Pulmonary artery endothelial cell (primary cell): ENCODE measurements around the gene ZNF595. TPM values are rescaled to one million over a fixed set of nuclear protein-coding genes. Genes with fewer than 3 reads are reported as not detected.
"Not testable (repeated sequence)": the region's sequence is repeated elsewhere in the genome, so short reads cannot be mapped to it uniquely, and the experiment has no call there.

ENCODE experiments used
- DNase-seq: peaks from one replicate; pipeline ENCODE4 v3.0.0-alpha.2; 2011; ENCODE audit warnings: low read depth, low spot score
- total RNA-seq: library from RNA; depleted of rRNA; stranded (reverse); fragments of >200 nt; gene quantifications from 2 replicates; pipeline ENCODE4 v1.2.3, GENCODE V29; 2014

ZNF595 gene
- total RNA-seq = 8.8 and 9.2 TPM in 2 replicates

DNA sequence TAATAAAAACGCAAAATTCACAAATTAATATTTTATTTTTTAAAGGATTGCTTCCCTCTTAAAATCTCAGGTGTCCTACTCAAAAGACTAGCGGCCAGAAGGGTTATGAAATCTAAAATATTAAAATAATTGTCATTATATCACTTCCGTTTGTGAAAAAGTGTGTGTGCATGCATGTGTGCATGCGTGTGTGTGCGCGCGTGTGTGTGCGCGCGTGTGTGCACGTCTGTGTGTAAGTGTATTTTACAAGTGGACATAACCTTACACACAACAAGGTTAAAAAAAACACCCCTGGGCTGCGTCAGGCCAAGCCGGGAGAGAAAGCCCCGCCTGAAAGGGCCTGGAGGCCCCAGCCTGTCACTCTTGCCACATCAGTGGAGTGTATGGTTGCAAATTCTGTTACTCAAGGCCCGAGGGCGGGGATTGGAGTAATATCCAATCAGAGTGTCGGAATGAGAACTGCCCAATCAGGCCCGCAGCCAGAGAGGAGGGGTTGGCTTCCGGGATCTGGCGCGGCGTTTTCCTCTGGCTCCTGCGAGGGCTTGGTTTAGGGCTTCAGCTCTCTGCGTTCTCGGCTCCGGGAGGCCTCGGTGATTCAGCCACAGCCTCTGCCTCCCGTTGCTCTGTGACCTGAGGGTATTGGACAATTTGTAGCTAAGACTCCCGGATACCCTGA lies at the start of gene ZNF595:
Gene ZNF595, plus strand, starts transcription at position 518 of the 676 bp plus-strand sequence. CDS start 168 bp downstream, outside the sequence.
- DNase-seq = not testable (repeated sequence)

DNA sequence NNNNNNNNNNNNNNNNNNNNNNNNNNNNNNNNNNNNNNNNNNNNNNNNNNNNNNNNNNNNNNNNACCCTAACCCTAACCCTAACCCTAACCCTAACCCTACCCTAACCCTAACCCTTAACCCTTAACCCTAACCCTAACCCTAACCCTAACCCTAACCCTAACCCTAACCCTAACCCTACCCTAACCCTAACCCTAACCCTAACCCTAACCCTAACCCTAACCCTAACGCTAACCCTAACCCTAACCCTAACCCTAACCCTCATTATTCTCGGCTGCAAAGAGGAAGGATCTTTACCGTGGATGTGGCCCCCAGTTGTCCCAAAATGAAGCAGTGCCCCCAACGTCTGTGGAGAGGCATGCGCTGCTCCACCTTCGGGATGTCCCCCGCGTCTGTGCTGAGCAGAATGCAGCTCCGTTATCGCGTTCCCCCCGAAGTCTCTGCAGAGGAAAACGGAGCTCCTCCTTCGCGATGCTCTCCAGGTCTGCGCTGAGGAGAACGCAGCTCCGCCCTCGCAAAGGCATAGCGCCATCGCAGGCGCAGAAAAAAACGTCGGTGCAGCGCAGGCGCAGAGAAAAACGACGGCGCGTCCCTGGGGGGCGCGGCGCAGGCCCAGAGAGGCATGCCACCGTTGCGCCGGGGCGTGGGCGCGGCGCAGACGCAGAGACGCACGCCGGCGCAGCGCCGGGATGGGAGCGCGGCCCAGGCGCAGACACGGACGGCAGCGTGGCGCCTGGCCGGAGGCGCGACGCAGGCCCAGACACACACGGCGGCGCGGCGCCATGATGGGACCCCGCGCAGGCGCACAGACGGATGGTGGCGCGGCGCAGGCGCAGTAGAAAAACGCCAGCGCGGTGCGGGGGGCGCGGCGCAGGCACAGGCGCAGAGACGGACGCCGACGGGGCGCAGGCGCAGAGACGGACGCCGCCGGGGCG lies 42.9 kb upstream of the ZNF595 start:
- DNase-seq = not testable (repeated sequence)

- not testable (repeated sequence) for DNase-seq
These were observed 41.9 kb upstream of the ZNF595 start for GRCh38 chr4:11095-11815.

GRCh38 chr4:11816-12417 lies 41.2 kb upstream of the ZNF595 start:
- DNase-seq = not testable (repeated sequence)

GRCh38 chr4:18128-18527 lies 35.0 kb upstream of the ZNF595 start:
- DNase-seq = not testable (repeated sequence)

DNA sequence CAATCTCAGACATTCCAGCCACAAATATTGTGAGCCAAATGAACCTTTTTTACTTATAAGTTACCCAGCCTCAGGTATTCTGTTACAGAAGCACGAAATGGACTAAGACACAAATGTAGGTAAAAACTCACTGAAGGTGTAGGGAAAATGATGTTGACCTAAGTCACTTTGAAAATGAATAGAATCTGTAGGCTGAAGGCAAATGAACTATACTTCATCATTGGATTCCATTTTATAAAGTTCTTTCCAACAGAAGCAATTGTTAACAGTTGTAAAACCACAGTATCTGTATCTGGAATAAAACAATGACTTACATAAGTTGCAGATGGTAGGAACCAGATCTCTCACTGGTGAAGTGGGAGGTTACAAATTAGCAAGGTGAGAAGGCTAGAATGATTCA lies 34.5 kb upstream of the ZNF595 start:
- not testable (repeated sequence) for DNase-seq

DNA sequence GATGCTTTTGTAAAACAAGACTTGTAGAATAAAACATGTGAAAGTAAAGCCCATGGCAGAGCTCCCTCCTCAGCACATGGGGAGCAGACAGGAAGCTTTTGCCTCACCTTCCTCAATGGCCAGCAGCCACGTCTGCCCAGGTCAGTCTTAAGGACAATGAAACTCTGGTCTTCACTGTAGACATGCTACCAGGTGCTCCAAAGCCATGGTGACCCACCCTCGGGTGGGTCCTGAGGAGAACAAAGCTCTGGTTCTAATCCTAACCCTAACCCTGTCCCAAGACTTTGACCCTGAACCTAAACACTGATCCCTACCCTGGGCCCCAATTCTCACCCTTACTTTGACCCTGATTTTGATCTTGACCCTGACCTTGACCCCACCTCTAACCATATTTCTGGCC lies 30.2 kb upstream of the ZNF595 start:
- not testable (repeated sequence) for DNase-seq

- DNase-seq = not testable (repeated sequence)
These were observed 28.8 kb upstream of the ZNF595 start for GRCh38 chr4:24359-24758.

DNA sequence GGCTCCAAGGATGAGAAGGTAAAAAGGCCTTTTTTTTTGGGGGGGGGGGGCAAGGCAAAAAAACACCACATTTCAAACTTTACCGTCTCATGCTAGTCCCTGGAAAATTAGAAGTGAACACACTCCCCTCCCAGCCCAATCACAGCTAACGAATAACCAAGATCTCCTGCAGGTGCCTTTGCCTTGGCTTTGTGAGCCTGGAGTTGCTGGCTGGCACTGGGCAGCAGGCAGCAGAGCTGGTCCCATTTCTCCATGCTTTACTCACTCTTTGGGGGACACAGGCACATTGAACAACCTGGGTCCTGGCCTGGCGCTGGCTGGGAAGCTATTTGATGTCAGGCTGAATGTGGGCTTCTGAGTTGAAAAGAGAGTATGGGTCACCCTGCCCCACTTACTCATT lies 25.6 kb upstream of the ZNF595 start:
- not testable (repeated sequence) for DNase-seq

- not testable (repeated sequence) for DNase-seq
These were observed 24.2 kb upstream of the ZNF595 start for GRCh38 chr4:28767-29542.

- DNase-seq = not testable (repeated sequence)
These were observed 19.8 kb upstream of the ZNF595 start for GRCh38 chr4:33314-33713.

DNA sequence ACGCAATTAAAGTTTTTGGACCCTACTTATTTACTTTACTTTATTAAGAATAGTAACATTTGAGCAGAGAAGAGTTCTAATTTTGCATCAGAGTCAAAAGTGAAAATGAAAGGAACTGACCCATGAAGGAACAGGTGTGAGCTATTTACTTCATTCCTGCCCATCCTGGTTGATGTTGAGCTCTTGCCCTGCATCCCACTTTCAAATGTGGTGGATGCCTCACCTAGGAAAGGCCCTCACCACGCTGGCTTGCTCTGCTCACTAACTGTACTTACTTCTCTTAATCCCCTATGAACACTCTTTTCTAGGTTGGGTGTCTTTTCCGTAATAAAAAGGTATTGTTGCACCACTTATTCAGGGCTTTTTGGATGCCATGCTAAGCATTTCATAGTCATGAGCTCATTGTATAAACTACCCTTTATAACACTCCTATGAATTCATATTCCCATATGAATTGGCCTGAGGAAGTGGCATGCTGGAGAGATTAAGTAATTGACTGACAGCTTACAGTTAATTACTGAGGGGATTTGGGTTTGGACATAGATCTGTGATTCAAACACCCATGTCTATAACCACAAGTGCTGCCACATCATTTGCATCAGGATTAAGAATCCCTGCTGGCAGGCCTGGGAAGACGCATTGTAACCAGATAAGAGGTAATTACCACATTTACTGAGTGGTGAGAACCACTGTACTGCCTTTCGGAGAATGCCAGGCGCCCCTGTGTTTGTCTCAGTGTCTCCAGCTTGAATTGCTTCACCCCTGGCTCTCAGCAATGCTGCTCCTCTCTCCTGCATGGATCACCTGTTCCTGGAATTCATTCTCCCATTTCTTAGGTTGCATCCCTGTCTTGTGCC lies 16.3 kb upstream of the ZNF595 start:
- DNase-seq = not testable (repeated sequence)

GRCh38 chr4:38202-38601 lies 14.9 kb upstream of the ZNF595 start:
- DNase-seq = not testable (repeated sequence)

GRCh38 chr4:43375-43774 lies 9.7 kb upstream of the ZNF595 start:
- not testable (repeated sequence) for DNase-seq

- not testable (repeated sequence) for DNase-seq
These were observed 1.9 kb upstream of the ZNF595 start for GRCh38 chr4:51253-51652.

- not testable (repeated sequence) for DNase-seq
These were observed 1.4 kb upstream of the ZNF595 start for GRCh38 chr4:51655-52277.

DNA sequence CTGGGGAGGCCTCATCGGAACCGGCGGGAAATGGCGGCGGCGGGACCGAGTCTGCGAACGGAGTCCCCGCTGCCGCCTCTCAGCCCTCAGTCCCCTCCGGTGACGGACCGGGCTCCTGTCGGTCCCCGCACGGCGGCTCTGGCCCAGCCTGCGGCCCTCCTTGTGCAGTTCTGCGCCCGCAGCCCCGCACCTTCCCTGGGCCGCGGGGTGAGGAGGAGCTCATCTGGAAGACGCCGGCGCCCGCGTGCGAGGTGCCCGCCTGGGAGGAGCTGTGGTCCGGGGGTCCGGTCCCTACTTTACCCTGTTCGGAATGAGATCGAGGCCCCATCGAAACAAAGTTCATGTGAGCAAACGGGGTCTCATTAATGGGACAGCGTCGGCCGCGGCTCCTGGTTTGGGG lies 400 bp downstream of the ZNF595 start:
- not testable (repeated sequence) for DNase-seq

- DNase-seq = not testable (repeated sequence)
These were observed 11.6 kb downstream of the ZNF595 start for GRCh38 chr4:64733-65132.

DNA sequence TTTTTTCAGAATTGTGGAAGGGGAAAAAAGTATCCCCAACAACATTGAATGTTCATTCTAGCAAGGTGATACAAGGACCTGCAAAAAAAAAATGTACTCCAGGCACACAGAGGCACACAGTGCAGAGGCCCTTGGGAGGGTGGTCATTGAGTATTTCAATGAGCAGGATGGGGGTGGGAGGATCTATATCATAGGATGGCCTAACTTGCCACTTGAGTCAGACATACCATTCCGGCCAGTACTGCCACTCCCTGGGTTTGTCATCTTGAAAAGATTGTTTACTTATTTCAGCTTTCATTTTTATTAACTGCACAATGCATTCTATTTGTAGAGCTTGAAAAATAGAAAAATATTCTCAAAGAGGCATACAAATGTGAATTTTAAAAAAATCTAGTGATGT lies 18.7 kb downstream of the ZNF595 start:
- DNase-seq = no peak
